Endothelial cell of umbilical vein (primary cell): ENCODE results near the gene DGKG. TPM values are rescaled to one million over a fixed set of nuclear protein-coding genes. Genes with fewer than 3 reads are reported as not detected.

Experiments used
- BruUV-seq: library from RNA; stranded (reverse); fragments of 400-500 nt; replicated peaks from 2 replicates; lab custom pipeline; 2021; lab: Mats Ljungman, UMichigan
- CTCF ChIA-PET: fragments of 300-600, 350-600 bp; sonication (Branson Sonifier 250); formaldehyde crosslinking; loops from one replicate; lab custom pipeline; 2021; ENCODE audit warnings: antibody characterized with exemption, inconsistent platforms; lab: Charles Lee
- POLR2A ChIA-PET: fragments of 300-600, 350-600 bp; sonication (Branson Sonifier 250); formaldehyde crosslinking; loops from one replicate; lab custom pipeline; 2021; ENCODE audit warnings: antibody characterized with exemption, inconsistent platforms; lab: Charles Lee
- DNase-seq: peaks from one replicate; pipeline ENCODE4 v3.0.0-alpha.2; 2011; ENCODE audit warnings: low read depth, low spot score
- FAIRE-seq: peaks from 2 replicates; lab custom pipeline; 2011; peaks lifted over from hg19 to GRCh38; lab: Jason Lieb, UNC
- H2AFZ ChIP-seq: 2 replicates; pipeline ENCODE4 v1.6.0; 2012; ENCODE audit warnings: low read depth, low read length, control low read depth, inconsistent platforms
- H3K27ac ChIP-seq: 2 replicates; pipeline ENCODE4 v1.5.1; 2011; ENCODE audit warnings: low read depth, mild to moderate bottlenecking, control low read depth, low read length, moderate library complexity; ENCODE audit not compliant: insufficient read depth
- H3K27me3 ChIP-seq, 2 experiments: 2 replicates each; pipeline versions ENCODE4 v1.6.0 to v1.6.1; 2011; ENCODE audit warnings: low read length in 2 of 2, mixed read lengths in 1 of 2; ENCODE audit not compliant: control insufficient read depth in 2 of 2, insufficient read depth in 2 of 2
- H3K36me3 ChIP-seq, 2 experiments: 2 replicates in 1 of 2; 3 replicates in 1 of 2; pipeline ENCODE4 v1.5.1; 2011; ENCODE audit warnings: low read length in 2 of 2, mild to moderate bottlenecking in 1 of 2, moderate library complexity in 1 of 2; ENCODE audit not compliant: control insufficient read depth in 2 of 2, insufficient read depth in 2 of 2; ENCODE audit errors: extremely low read depth in 1 of 2
- H3K4me1 ChIP-seq: 3 replicates; pipeline ENCODE4 v1.5.1; 2011; ENCODE audit warnings: mild to moderate bottlenecking, low read length; ENCODE audit not compliant: control insufficient read depth, insufficient read depth; ENCODE audit errors: extremely low read depth
- H3K4me2 ChIP-seq: 2 replicates; pipeline ENCODE4 v1.6.1; 2011; ENCODE audit warnings: low read length, control low read depth, mixed read lengths; ENCODE audit not compliant: insufficient read depth
- H3K4me3 ChIP-seq, 3 experiments: fragments of 200-600 bp in 1 of 3; sonication (generic), shearing (Covaris generic) in 1 of 3; replicated peaks in 1 of 3; 2 replicates each; pipeline ENCODE4 v1.5.1; 2011 to 2016; ENCODE audit warnings: control low read depth in 3 of 3, low read length in 3 of 3, mild to moderate bottlenecking in 2 of 3, inconsistent platforms in 1 of 3, low read depth in 1 of 3, moderate library complexity in 1 of 3; ENCODE audit not compliant: insufficient read depth in 1 of 3
- H3K79me2 ChIP-seq: 2 replicates; pipeline ENCODE4 v1.6.0; 2012; ENCODE audit warnings: low read length, inconsistent platforms; ENCODE audit not compliant: control insufficient read depth, insufficient read depth
- H3K9ac ChIP-seq: replicated peaks from 2 replicates; pipeline ENCODE3; 2011; ENCODE audit warnings: low read length, control low read depth; ENCODE audit not compliant: insufficient read depth; ENCODE audit errors: extremely low read depth
- H3K9me1 ChIP-seq: replicated peaks from 3 replicates; pipeline ENCODE4 v1.6.0; 2011; ENCODE audit warnings: mild to moderate bottlenecking, low read length; ENCODE audit not compliant: control insufficient read depth, insufficient read depth; ENCODE audit errors: extremely low read depth
- H3K9me3 ChIP-seq: replicated peaks from 2 replicates; pipeline ENCODE4 v1.5.1; 2012; ENCODE audit warnings: low read length, inconsistent platforms; ENCODE audit not compliant: control insufficient read depth, insufficient read depth
- H4K20me1 ChIP-seq: replicated peaks from 2 replicates; pipeline ENCODE3; 2011; ENCODE audit warnings: mild to moderate bottlenecking, low read length; ENCODE audit not compliant: control insufficient read depth, insufficient read depth; ENCODE audit errors: extremely low read depth
- EZH2 ChIP-seq: IDR thresholded peaks from 2 replicates; pipeline ENCODE4 v1.6.1; 2012; ENCODE audit warnings: borderline replicate concordance, low read depth, mild to moderate bottlenecking, moderate library complexity, low read length, inconsistent platforms; ENCODE audit not compliant: severe bottlenecking
- FOS ChIP-seq: IDR thresholded peaks from 2 replicates; pipeline ENCODE4 v1.6.1; 2011; ENCODE audit warnings: mild to moderate bottlenecking, low read length, moderate library complexity, borderline replicate concordance; ENCODE audit not compliant: insufficient read depth
- GATA2 ChIP-seq: IDR thresholded peaks from 2 replicates; pipeline ENCODE4 v1.7.0; 2011; ENCODE audit warnings: low read depth, mild to moderate bottlenecking, moderate library complexity, mixed read lengths, low read length; ENCODE audit not compliant: insufficient read length, insufficient read depth
- JUN ChIP-seq: IDR thresholded peaks from 2 replicates; pipeline ENCODE4 v1.6.1; 2011; ENCODE audit warnings: borderline replicate concordance, low read depth; ENCODE audit not compliant: insufficient read length, insufficient read depth
- MYC ChIP-seq: IDR thresholded peaks from one replicate; pipeline ENCODE4 v1.6.1; 2011; ENCODE audit warnings: mild to moderate bottlenecking, low read depth, low read length
- POLR2A ChIP-seq: IDR thresholded peaks from 2 replicates; pipeline ENCODE4 v1.6.1; 2012; ENCODE audit warnings: low read depth, mild to moderate bottlenecking, control low read depth, low read length
- POLR2AphosphoS5 ChIP-seq: IDR thresholded peaks from 2 replicates; pipeline ENCODE4 v1.6.1; 2012; ENCODE audit warnings: low read depth, mild to moderate bottlenecking, control low read depth, low read length, moderate library complexity; ENCODE audit not compliant: insufficient read depth
- dilution Hi-C: fragments of 300-500 bp; cut with MboI; formaldehyde crosslinking; loops from one replicate; pipeline ENCODE4 v1.15.0; 2019; ENCODE audit warnings: low sequenced_read_pairs; ENCODE audit not compliant: extremely low pct_ligation_motif_present
- intact Hi-C: fragments of 100-400 bp; cut with micrococcal nuclease; formaldehyde crosslinking; loops from one replicate; pipeline ENCODE4 v1.10.0; 2022
- polyA plus RNA-seq, 4 experiments: library from polyadenylated mRNA; depleted of rRNA in 3 of 4; stranded (reverse) in 3 of 4; unstranded in 1 of 4; fragments of >200 nt; gene quantifications; 2 replicates each; pipeline versions ENCODE4 v1.2.1 to v1.2.3, GENCODE V29; 2011 to 2012; ENCODE audit warnings: missing spikeins in 1 of 4
- total RNA-seq: library from RNA; stranded (reverse); gene quantifications from 2 replicates; pipeline ENCODE4 v1.2.3, GENCODE V29; 2021
- TF ChIP-seq, protein P1 (sequence below): IDR thresholded peaks from 2 replicates; pipeline ENCODE4 v1.6.1; 2011; ENCODE audit not compliant: insufficient read depth, insufficient read length
- TF ChIP-seq, protein P2 (sequence below), 2 donors: IDR thresholded peaks; 1 replicate in 1 of 2; 2 replicates in 1 of 2; pipeline ENCODE4 v1.5.1; 2011; ENCODE audit warnings: low read length in 2 of 2, mild to moderate bottlenecking in 2 of 2, moderate library complexity in 2 of 2, control low read depth in 1 of 2, inconsistent platforms in 1 of 2, low read depth in 1 of 2; ENCODE audit not compliant: insufficient read depth in 1 of 2; ENCODE audit errors: extremely low read depth in 1 of 2

Gene DGKG
- total and polyA plus RNA-seq, 2 donors (not counting 3 experiments of a cell fraction or from before 2014, with no cell fraction given): not detected

DNA sequence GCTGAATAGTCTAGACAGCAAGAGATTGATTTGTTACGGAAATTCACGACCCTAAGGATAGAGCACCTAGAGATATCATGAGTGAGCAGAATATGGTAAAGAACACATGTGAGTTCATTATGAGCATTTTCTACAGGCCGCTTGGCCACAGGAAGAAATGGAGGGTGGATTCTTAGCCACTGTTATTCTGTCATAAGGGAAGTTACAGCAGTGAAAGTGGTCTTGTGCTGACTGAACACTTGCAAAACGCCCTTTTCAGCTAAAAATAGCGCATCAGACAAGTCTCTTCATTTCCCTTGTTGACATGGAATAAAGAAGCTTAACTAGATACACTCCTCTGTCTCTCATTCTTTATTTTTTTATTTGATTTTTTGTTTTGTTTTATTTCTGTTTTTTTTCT, 19.8 kb downstream of the DGKG start:
- no peak for TF ChIP-seq FOS
- no peak for TF ChIP-seq POLR2A
- no peak for TF ChIP-seq POLR2AphosphoS5
- TF ChIP-seq EZH2: no peak
- TF ChIP-seq MYC: no peak
- TF ChIP-seq GATA2: no peak
- TF ChIP-seq JUN: no peak
- TF ChIP-seq, protein P1, sequence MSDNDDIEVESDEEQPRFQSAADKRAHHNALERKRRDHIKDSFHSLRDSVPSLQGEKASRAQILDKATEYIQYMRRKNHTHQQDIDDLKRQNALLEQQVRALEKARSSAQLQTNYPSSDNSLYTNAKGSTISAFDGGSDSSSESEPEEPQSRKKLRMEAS: no peak
- TF ChIP-seq, protein P2, sequence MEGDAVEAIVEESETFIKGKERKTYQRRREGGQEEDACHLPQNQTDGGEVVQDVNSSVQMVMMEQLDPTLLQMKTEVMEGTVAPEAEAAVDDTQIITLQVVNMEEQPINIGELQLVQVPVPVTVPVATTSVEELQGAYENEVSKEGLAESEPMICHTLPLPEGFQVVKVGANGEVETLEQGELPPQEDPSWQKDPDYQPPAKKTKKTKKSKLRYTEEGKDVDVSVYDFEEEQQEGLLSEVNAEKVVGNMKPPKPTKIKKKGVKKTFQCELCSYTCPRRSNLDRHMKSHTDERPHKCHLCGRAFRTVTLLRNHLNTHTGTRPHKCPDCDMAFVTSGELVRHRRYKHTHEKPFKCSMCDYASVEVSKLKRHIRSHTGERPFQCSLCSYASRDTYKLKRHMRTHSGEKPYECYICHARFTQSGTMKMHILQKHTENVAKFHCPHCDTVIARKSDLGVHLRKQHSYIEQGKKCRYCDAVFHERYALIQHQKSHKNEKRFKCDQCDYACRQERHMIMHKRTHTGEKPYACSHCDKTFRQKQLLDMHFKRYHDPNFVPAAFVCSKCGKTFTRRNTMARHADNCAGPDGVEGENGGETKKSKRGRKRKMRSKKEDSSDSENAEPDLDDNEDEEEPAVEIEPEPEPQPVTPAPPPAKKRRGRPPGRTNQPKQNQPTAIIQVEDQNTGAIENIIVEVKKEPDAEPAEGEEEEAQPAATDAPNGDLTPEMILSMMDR (IDR thresholded peaks at IDR 0.05; ENCODE audit: extremely low read depth in 1 of 2, insufficient read depth in 1 of 2, low read depth in 1 of 2, low read length in 2 of 2): no peak
- dilution Hi-C loops (no loop called here), intact Hi-C loops (no loop called here)
- CTCF ChIA-PET: no interaction called here
- no peak overlapping the region for H3K4me2 ChIP-seq
- H3K27ac ChIP-seq: no peak overlapping the region
- POLR2A ChIA-PET: no interaction called here
- DNase-seq: no peak
- H3K9me3 ChIP-seq: no peaks in the 10 kb centered on the region
- no peaks in the 10 kb centered on the region for H3K4me1 ChIP-seq
- no peaks in the 10 kb centered on the region for H4K20me1 ChIP-seq
- no peaks in the 10 kb centered on the region for H3K36me3 ChIP-seq
- H3K9me1 ChIP-seq: no peaks in the 10 kb centered on the region
- no TSS peak for BruUV-seq
- FAIRE-seq: no peak
- no peak overlapping the region for H2AFZ ChIP-seq
- no peaks in the 10 kb centered on the region for H3K79me2 ChIP-seq
- H3K27me3 ChIP-seq: no peaks in the 10 kb centered on the region
- H3K9ac ChIP-seq: no peak overlapping the region
- no peak overlapping the region for H3K4me3 ChIP-seq
